Hepatocyte (in vitro differentiated cells): Measurements from ENCODE around the gene SH3PXD2A.

ENCODE experiments used
- CTCF ChIP-seq: fragments of 200-600 bp; sonication (generic); IDR thresholded peaks from 2 replicates; pipeline ENCODE4 v1.5.1; 2016; ENCODE audit warnings: antibody characterized with exemption, mild to moderate bottlenecking; ENCODE audit not compliant: poor library complexity
- EZH2 ChIP-seq: fragments of 200-600 bp; sonication (generic); IDR thresholded peaks from 2 replicates; pipeline ENCODE4 v1.6.1; 2016; ENCODE audit warnings: antibody characterized with exemption, mild to moderate bottlenecking, borderline replicate concordance

DNA sequence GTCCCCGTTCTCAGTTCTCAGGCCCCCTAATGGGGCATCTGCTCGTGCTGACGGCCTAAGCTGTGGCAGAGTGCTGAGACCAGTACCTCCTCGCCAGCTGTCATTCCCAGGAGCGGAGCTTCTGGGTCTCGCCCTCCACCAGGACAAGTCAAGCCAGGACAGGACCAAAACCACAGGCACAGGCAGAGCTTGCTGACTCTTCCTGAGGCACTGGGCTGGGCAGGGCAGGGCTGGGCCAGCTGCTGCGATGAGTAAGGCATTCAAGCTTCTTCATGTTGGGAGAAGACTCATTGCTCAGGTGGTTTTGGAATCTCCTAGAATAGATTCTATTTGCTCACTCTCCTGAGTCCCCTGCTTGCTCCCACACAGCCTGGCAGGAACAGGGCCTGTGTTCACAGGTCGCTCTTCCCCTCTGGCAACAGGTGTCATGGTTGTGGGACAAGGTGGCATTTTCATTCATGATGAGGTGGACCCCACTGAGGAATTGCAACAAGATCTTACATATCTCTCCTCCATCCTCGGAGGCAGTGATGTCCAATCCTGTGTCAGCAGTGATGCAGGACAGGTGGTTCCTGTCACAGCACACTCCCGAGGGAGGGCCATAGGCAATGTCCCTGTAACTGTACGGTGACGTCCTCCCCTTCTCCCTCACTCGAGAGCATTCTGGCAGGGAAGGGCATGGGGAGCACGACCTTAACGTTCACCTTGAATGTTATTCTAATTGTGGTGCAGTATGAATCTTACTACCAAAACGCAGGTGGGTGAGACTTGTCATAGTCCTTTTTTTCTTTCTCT, 17.0 kb upstream of the SH3PXD2A start:
- TF ChIP-seq CTCF (no peak), EZH2 (no peak)
